ENCODE measurements around the gene SLC19A1. TPM values are rescaled to one million over a fixed set of nuclear protein-coding genes. Genes with fewer than 3 reads are reported as not detected.

SLC19A1 gene
- polyA plus RNA-seq, 1 of the 3 experiments (the other 2 are of a cell fraction), result 15.0 TPM

DNA sequence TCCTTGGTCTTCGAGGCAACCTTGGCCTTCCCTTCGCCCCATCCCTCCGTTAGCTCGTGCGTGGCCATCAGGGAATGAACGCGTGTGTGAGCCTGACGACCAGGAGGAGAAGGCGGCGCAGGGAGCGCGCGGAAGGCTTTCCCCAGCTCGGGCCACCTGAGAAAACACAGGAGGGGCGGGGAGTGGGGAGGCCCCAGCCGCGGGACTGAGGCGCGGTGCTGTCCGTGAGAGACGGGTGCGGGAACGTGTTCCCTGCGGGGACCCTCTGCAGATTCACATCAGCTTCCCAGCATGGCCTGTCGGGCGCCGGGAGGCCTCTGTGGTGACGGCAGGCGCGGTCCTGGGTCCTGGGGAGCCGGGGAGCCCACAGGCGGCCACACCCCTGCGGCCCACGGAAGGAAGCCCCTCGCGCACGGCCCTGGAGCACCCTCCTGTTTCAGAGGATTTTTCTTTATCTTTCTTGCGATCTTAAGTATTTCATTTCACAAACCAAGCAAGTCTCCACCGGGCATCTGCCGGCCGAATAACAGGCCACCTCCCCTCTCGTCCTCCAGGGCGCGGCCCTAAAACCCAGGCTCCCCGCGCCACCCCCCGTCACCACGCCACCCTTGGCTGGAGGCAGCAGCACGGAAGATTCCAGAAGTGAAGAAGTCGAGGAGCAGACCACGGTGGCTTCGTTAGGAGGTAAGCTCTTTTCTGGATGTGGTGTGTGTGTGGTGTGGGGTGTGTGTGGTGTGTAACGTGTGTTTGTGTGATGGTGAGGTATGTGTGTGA is 66.3 kb downstream of the SLC19A1 start:
- H3F3A ChIP-seq (replicated peaks; ENCODE audit: insufficient read depth), result peaks cover 19% of the 10 kb centered on the region
- H4K20me1 ChIP-seq (ENCODE audit: insufficient read depth), result peaks cover 25% of the 10 kb centered on the region
- H3K4me2 ChIP-seq, result no peak overlapping the region
- H3K4me3 ChIP-seq (ENCODE audit: low read depth in 2 of 2, low read length in 1 of 2), result no peak overlapping the region
- TF ChIP-seq CHD2 (IDR thresholded peaks at IDR 0.05; ENCODE audit: low read length, partially characterized antibody), result no peak
- TF ChIP-seq SMC3 (IDR thresholded peaks at IDR 0.05; ENCODE audit: low read depth, low read length), result no peak
- no peak for TF ChIP-seq GATA2 (CRISPR knock-in tag; IDR thresholded peaks at IDR 0.05)
- no peak for TF ChIP-seq MXI1 (IDR thresholded peaks at IDR 0.05; ENCODE audit: low read depth, low read length)
- TF ChIP-seq, protein P1, sequence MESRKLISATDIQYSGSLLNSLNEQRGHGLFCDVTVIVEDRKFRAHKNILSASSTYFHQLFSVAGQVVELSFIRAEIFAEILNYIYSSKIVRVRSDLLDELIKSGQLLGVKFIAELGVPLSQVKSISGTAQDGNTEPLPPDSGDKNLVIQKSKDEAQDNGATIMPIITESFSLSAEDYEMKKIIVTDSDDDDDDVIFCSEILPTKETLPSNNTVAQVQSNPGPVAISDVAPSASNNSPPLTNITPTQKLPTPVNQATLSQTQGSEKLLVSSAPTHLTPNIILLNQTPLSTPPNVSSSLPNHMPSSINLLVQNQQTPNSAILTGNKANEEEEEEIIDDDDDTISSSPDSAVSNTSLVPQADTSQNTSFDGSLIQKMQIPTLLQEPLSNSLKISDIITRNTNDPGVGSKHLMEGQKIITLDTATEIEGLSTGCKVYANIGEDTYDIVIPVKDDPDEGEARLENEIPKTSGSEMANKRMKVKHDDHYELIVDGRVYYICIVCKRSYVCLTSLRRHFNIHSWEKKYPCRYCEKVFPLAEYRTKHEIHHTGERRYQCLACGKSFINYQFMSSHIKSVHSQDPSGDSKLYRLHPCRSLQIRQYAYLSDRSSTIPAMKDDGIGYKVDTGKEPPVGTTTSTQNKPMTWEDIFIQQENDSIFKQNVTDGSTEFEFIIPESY (IDR thresholded peaks at IDR 0.05; ENCODE audit: borderline replicate concordance, low read depth), result no peak
- no peak for TF ChIP-seq RCOR1 (IDR thresholded peaks at IDR 0.05; ENCODE audit: low read length)
- no peak for TF ChIP-seq JUND (IDR thresholded peaks at IDR 0.05)
- H2AFZ ChIP-seq (ENCODE audit: low read depth), result no peak overlapping the region
- H3K36me3 ChIP-seq (replicated peaks in 1 of 2; ENCODE audit: control insufficient read depth in 1 of 2, insufficient read depth in 2 of 2, low read length in 1 of 2), result peaks cover 12 to 25% of the 10 kb centered on the region in 2 experiments
- no peaks in the 10 kb centered on the region for H3K9me2 ChIP-seq
- H3K27me3 ChIP-seq (ENCODE audit: insufficient read depth), result no peaks in the 10 kb centered on the region
- no peak for DNase-seq
- no peak overlapping the region for H3K9ac ChIP-seq
- H3K4me1 ChIP-seq (ENCODE audit: control insufficient read depth in 1 of 2, insufficient read depth in 2 of 2, low read depth in 1 of 2, low read length in 1 of 2), result peaks cover 7 to 11% of the 10 kb centered on the region in 2 experiments; a peak in 3 of 4 replicates
- no peaks in the 10 kb centered on the region for H3K9me3 ChIP-seq
- no peak overlapping the region for H3K27ac ChIP-seq (ENCODE audit: low read depth in 2 of 2, low read length in 1 of 2)
- ChIA-PET POLR2A (no interaction called here), CTCF (interaction anchor here (0.8 to 1.4 kb wide), 2 partner anchors 69 to 336 kb away, joined by 3 to 4 read pairs; no protein-coding TSS in a partner anchor)
- whole genome bisulfite sequencing (ENCODE audit: low lambda C conversion rate), result 95% methylated on average over 45 of the region's 53 CpGs
- peaks cover 20% of the 10 kb centered on the region for H3K79me2 ChIP-seq (ENCODE audit: insufficient read depth)

DNA sequence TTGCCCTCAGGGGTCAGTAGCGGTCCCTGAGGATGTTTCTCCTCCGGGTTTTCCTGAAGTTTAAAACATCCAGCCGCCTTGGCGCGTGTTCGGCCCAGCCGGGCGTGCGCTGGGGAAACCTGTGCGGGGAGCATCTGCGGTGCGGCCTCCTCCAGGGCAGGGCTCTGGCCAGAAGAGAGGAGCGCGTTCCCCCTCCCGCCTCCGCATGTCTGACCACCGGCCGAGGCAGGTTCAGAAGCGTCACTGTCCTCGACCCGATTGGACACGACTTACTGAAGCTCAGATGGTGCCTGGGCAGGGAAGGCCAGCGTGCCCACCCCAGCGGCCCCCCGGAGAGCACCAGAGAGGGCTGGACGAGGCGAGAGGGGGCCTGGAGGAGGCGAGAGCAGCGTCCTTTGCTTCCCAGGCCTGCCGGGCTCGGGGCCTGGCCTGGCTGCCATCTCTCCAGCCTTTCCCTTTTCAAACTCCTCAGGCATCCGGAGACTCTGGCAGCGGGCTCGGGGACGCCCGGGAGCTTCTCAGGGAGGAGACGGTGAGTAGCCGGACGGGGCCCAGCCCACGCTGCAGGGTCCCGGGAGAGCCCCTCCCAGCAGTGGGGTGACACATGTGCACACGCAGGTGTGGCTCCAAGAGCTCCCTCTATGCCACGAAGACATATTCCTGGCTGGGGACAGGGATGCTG is 67.1 kb downstream of the SLC19A1 start:
- peaks cover 31% of the 10 kb centered on the region for H4K20me1 ChIP-seq (ENCODE audit: insufficient read depth)
- H3K4me3 ChIP-seq (ENCODE audit: low read depth in 2 of 2, low read length in 1 of 2), result no peak overlapping the region
- peaks cover 28% of the 10 kb centered on the region for H3F3A ChIP-seq (replicated peaks; ENCODE audit: insufficient read depth)
- peaks cover 20% of the 10 kb centered on the region for H3K79me2 ChIP-seq (ENCODE audit: insufficient read depth)
- no peak overlapping the region for H3K27ac ChIP-seq (ENCODE audit: low read depth in 2 of 2, low read length in 1 of 2)
- no peaks in the 10 kb centered on the region for H3K9me3 ChIP-seq
- 95% methylated on average over 13 of the region's 43 CpGs for WGBS (ENCODE audit: low lambda C conversion rate)
- ChIA-PET CTCF (interaction anchor here (0.8 to 1.4 kb wide), 2 partner anchors 68 to 335 kb away, joined by 3 to 4 read pairs; no protein-coding TSS in a partner anchor), POLR2A (no interaction called here)
- H3K27me3 ChIP-seq (ENCODE audit: insufficient read depth), result no peaks in the 10 kb centered on the region
- TF ChIP-seq, protein P2, sequence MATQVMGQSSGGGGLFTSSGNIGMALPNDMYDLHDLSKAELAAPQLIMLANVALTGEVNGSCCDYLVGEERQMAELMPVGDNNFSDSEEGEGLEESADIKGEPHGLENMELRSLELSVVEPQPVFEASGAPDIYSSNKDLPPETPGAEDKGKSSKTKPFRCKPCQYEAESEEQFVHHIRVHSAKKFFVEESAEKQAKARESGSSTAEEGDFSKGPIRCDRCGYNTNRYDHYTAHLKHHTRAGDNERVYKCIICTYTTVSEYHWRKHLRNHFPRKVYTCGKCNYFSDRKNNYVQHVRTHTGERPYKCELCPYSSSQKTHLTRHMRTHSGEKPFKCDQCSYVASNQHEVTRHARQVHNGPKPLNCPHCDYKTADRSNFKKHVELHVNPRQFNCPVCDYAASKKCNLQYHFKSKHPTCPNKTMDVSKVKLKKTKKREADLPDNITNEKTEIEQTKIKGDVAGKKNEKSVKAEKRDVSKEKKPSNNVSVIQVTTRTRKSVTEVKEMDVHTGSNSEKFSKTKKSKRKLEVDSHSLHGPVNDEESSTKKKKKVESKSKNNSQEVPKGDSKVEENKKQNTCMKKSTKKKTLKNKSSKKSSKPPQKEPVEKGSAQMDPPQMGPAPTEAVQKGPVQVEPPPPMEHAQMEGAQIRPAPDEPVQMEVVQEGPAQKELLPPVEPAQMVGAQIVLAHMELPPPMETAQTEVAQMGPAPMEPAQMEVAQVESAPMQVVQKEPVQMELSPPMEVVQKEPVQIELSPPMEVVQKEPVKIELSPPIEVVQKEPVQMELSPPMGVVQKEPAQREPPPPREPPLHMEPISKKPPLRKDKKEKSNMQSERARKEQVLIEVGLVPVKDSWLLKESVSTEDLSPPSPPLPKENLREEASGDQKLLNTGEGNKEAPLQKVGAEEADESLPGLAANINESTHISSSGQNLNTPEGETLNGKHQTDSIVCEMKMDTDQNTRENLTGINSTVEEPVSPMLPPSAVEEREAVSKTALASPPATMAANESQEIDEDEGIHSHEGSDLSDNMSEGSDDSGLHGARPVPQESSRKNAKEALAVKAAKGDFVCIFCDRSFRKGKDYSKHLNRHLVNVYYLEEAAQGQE (IDR thresholded peaks at IDR 0.05; ENCODE audit: low read depth, low read length), result no peak
- no peak for TF ChIP-seq CHD2 (IDR thresholded peaks at IDR 0.05; ENCODE audit: low read length, partially characterized antibody)
- TF ChIP-seq FOSL2 (IDR thresholded peaks at IDR 0.05; ENCODE audit: borderline replicate concordance, low read depth), result no peak
- no peak for TF ChIP-seq SMC3 (IDR thresholded peaks at IDR 0.05; ENCODE audit: low read depth, low read length)
- no peak for TF ChIP-seq EZH2phosphoT487 (IDR thresholded peaks at IDR 0.05; ENCODE audit: borderline replicate concordance, low read depth)
- TF ChIP-seq ELF1 (IDR thresholded peaks at IDR 0.05), result no peak
- TF ChIP-seq TEAD4 (IDR thresholded peaks at IDR 0.05; ENCODE audit: borderline replicate concordance, insufficient read depth), result no peak
- no peak for TF ChIP-seq RXRA (IDR thresholded peaks at IDR 0.05; ENCODE audit: borderline replicate concordance, low read depth)
- no peak for TF ChIP-seq NRF1 (IDR thresholded peaks at IDR 0.05; ENCODE audit: low read depth, low read length)
- TF ChIP-seq FOXJ3 (CRISPR knock-in tag; IDR thresholded peaks at IDR 0.05), result no peak
- TF ChIP-seq RFX5 (IDR thresholded peaks at IDR 0.05; ENCODE audit: low read length), result no peak
- no peak for TF ChIP-seq SIN3A (IDR thresholded peaks at IDR 0.05; ENCODE audit: borderline replicate concordance, low read depth, low read length)
- TF ChIP-seq MEF2A (IDR thresholded peaks at IDR 0.05; ENCODE audit: borderline replicate concordance, low read depth), result no peak
- TF ChIP-seq POLR2AphosphoS5 (IDR thresholded peaks at IDR 0.05; ENCODE audit: low read depth, low read length), result no peak
- H3K36me3 ChIP-seq (replicated peaks in 1 of 2; ENCODE audit: control insufficient read depth in 1 of 2, insufficient read depth in 2 of 2, low read length in 1 of 2), result peaks cover 12 to 19% of the 10 kb centered on the region in 2 experiments
- no peaks in the 10 kb centered on the region for H3K9me2 ChIP-seq
- H3K4me1 ChIP-seq (ENCODE audit: control insufficient read depth in 1 of 2, insufficient read depth in 2 of 2, low read depth in 1 of 2, low read length in 1 of 2), result peaks cover 7 to 16% of the 10 kb centered on the region in 2 experiments; a peak in 3 of 4 replicates
- no peak for DNase-seq
- no peak overlapping the region for H2AFZ ChIP-seq (ENCODE audit: low read depth)
- H3K4me2 ChIP-seq, result no peak overlapping the region
- H3K9ac ChIP-seq, result no peak overlapping the region

All from SK-N-SH (cell line).